ENCODE measurements around the gene ZC3H13. TPM values are rescaled to one million over a fixed set of nuclear protein-coding genes. Genes with fewer than 3 reads are reported as not detected.

The ZC3H13 gene
- total RNA-seq, 1 donor = 33.1 TPM

- no peak overlapping the region for H3K4me3 ChIP-seq (ENCODE audit: low read depth, low read length)
- DNase-seq (ENCODE audit: low read depth) = no peak
- TF ChIP-seq, protein P1, sequence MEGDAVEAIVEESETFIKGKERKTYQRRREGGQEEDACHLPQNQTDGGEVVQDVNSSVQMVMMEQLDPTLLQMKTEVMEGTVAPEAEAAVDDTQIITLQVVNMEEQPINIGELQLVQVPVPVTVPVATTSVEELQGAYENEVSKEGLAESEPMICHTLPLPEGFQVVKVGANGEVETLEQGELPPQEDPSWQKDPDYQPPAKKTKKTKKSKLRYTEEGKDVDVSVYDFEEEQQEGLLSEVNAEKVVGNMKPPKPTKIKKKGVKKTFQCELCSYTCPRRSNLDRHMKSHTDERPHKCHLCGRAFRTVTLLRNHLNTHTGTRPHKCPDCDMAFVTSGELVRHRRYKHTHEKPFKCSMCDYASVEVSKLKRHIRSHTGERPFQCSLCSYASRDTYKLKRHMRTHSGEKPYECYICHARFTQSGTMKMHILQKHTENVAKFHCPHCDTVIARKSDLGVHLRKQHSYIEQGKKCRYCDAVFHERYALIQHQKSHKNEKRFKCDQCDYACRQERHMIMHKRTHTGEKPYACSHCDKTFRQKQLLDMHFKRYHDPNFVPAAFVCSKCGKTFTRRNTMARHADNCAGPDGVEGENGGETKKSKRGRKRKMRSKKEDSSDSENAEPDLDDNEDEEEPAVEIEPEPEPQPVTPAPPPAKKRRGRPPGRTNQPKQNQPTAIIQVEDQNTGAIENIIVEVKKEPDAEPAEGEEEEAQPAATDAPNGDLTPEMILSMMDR (IDR thresholded peaks at IDR 0.05; ENCODE audit: insufficient read depth, low read length) = no peak
These were observed 77.2 kb downstream of the ZC3H13 start for GRCh38 chr13:45975337-45975736.

- DNase-seq (ENCODE audit: low read depth) = no peak
- no peak overlapping the region for H3K4me3 ChIP-seq (ENCODE audit: low read depth, low read length)
- TF ChIP-seq, protein P1 (IDR thresholded peaks at IDR 0.05; ENCODE audit: insufficient read depth, low read length) = no peak
These were observed 78.0 kb downstream of the ZC3H13 start for GRCh38 chr13:45974500-45974899.

DNA sequence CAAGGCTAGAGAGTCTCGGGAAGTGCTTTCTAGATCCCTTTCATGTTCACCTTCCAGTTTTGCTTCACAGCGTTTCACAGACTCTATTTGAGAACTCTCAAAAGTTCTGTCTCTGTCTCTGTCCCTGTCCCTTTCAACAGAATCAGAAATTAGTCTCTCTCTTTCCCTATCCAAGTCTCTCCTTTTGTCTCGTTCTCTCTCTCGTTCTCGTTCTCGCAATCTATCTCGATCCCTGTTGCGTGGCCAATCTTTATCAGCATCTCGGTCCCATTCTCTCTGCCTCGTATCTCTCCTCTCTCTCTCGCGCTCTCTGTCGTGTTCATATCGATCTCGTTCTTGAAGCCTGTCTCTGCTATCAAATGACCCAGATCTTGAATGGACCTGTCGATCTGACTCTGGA is 85.0 kb downstream of the ZC3H13 start:
- TF ChIP-seq, protein P1 (IDR thresholded peaks at IDR 0.05; ENCODE audit: insufficient read depth, low read length) = no peak
- H3K4me3 ChIP-seq (ENCODE audit: low read depth, low read length) = no peak overlapping the region
- DNase-seq (ENCODE audit: low read depth) = no peak

DNA sequence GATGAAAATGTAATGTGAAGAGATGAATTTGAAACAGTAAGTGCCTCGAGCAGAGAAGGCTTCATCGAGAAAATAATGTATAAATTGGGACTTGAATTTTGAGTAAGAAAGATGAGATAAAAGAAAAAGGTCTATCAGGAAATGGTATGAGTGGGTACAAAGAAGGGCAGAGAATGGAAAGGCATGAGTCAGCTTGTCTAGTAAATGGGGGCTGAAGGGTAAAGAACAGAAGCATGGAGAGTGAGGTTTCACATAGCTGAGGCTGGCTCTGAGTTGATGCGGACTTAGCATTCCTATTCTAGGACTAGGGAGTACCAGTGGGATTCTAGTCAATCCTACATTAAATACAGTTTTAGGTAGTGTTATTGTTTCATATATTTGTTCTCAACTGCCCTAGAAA is 85.8 kb downstream of the ZC3H13 start:
- no peak for DNase-seq (ENCODE audit: low read depth)
- TF ChIP-seq, protein P1 (IDR thresholded peaks at IDR 0.05; ENCODE audit: insufficient read depth, low read length) = no peak
- H3K4me3 ChIP-seq (ENCODE audit: low read depth, low read length) = no peak overlapping the region

- H3K4me3 ChIP-seq (ENCODE audit: low read depth, low read length) = no peak overlapping the region
- no peak for DNase-seq (ENCODE audit: low read depth)
- TF ChIP-seq, protein P1 (IDR thresholded peaks at IDR 0.05; ENCODE audit: insufficient read depth, low read length) = no peak
These were observed 91.1 kb downstream of the ZC3H13 start for GRCh38 chr13:45961468-45961867.

DNA sequence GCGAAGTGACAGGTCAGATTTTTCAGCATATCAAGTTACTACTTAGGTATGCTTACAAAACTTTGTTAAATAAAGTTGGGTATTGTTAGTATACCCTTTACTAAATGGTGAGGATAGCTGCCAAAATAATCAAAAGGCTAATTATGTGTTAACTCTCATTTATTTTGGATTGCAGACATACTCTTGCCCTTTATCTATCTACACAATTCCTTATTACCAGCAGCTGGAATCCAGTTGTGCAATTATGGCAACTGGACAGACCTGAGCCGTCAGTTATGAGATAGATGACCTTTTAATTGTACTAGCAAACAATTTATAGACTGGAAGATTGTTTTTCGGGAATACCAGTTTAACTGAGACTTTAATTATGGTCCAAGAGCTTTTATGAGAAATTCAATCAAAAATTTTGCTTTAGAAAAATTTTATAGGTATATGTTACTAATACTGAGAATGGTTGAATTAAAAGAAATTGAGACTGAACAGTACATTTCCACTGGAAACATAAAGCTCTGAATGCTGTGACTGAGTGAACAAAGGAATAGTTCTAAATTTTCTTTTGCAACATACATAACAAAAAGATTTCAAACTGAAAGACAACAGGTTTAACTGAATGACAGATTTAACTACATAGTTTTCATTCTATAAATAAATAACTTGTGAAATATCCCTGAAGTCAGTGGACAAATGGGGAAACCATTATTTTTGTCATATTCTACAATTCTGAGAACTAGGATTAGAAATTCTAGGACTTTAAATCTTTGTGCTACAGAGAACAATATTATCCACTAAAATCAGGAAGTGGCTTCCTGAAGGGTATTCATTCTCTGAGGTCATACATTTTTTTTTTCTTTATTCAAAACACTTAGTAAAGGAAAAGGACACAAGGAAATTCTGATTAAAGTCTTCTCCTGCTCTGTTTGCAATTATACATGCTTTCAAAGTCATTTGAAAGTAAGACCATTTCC is 97.4 kb downstream of the ZC3H13 start:
- no peak overlapping the region for H3K4me3 ChIP-seq (ENCODE audit: low read depth, low read length)
- no peak for DNase-seq (ENCODE audit: low read depth)
- TF ChIP-seq, protein P1 (IDR thresholded peaks at IDR 0.05; ENCODE audit: insufficient read depth, low read length) = no peak
